Hepatocyte (in vitro differentiated cells): ENCODE data around the gene ZNF385D.

Experiments
- CTCF ChIP-seq: fragments of 200-600 bp; sonication (generic); IDR thresholded peaks from 2 replicates; pipeline ENCODE4 v1.5.1; 2016; ENCODE audit warnings: antibody characterized with exemption, mild to moderate bottlenecking; ENCODE audit not compliant: poor library complexity
- EZH2 ChIP-seq: fragments of 200-600 bp; sonication (generic); IDR thresholded peaks from 2 replicates; pipeline ENCODE4 v1.6.1; 2016; ENCODE audit warnings: antibody characterized with exemption, mild to moderate bottlenecking, borderline replicate concordance
- EZH2phosphoT487 ChIP-seq: fragments of 200-600 bp; sonication (generic); IDR thresholded peaks from one replicate; pipeline ENCODE4 v1.6.1; 2018; ENCODE audit warnings: antibody characterized with exemption, mild to moderate bottlenecking, low read depth, moderate library complexity; ENCODE audit not compliant: unreplicated experiment, severe bottlenecking

- TF ChIP-seq CTCF: no peak
- TF ChIP-seq EZH2: no peak
- TF ChIP-seq EZH2phosphoT487: no peak
These were observed 378.7 kb downstream of the ZNF385D start for GRCh38 chr3:21372316-21372715.
